HepG2 (cell line): ENCODE measurements around the gene MSMO1. TPM values are rescaled to one million over a fixed set of nuclear protein-coding genes. Genes with fewer than 3 reads are reported as not detected.
A peak's percentile ranks its signal among the peaks of the same experiment; 100 is the strongest.

Experiments used
- ATAC-seq: fragments of 200-7000 bp; cut with Tn5 transposase; 3 replicates; pipeline ENCODE4 v1.9.1; 2020; ENCODE audit warnings: mild to moderate bottlenecking, moderate library complexity
- BruUV-seq: library from RNA; stranded (reverse); fragments of 400-500 nt; replicated peaks from 2 replicates; lab custom pipeline; 2021; lab: Mats Ljungman, UMichigan
- CTCF ChIA-PET: fragments of 300-600 bp; formaldehyde crosslinking; extraction: SDS; loops from one replicate; lab custom pipeline; 2021; ENCODE audit warnings: low total read pairs, inconsistent platforms, low intra/inter-chr PET ratio; lab: Yijun Ruan, JAX
- POLR2A ChIA-PET: fragments of 350-600 bp; sonication (Branson Sonifier 250); formaldehyde crosslinking; loops from one replicate; lab custom pipeline; 2020; ENCODE audit warnings: antibody characterized with exemption, inconsistent platforms; lab: Yijun Ruan, JAX
- DNase-seq: peaks from one replicate; pipeline ENCODE4 v3.0.0-alpha.2; 2015; ENCODE audit warnings: low spot score
- FAIRE-seq: peaks from 3 replicates; lab custom pipeline; 2011; peaks lifted over from hg19 to GRCh38; lab: Jason Lieb, UNC
- H2AFZ ChIP-seq: one replicate; pipeline ENCODE4 v1.6.1; 2011; ENCODE audit warnings: low read length, inconsistent platforms
- H3K27ac ChIP-seq: fragments of 300-600 bp; 3 replicates; pipeline ENCODE4 v1.8.0; 2011; ENCODE audit warnings: mixed run types, mild to moderate bottlenecking, mixed read lengths, low read length, inconsistent platforms; ENCODE audit not compliant: insufficient read depth; ENCODE audit errors: extremely low read length
- H3K27me3 ChIP-seq, 2 experiments: fragments of 200-600 bp in 1 of 2; 2 replicates in 1 of 2; 3 replicates in 1 of 2; pipeline versions ENCODE4 v1.6.0 to v1.8.0; 2011; ENCODE audit warnings: low read length in 2 of 2, mild to moderate bottlenecking in 2 of 2, moderate library complexity in 2 of 2, inconsistent platforms in 1 of 2; ENCODE audit not compliant: insufficient read depth in 2 of 2, control insufficient read depth in 1 of 2
- H3K36me3 ChIP-seq, 2 experiments: fragments of 200-600 bp in 1 of 2; replicated peaks in 1 of 2; 2 replicates in 1 of 2; 3 replicates in 1 of 2; pipeline versions ENCODE4 v1.5.1 to v1.8.0; 2011; ENCODE audit warnings: low read length in 2 of 2, inconsistent platforms in 1 of 2; ENCODE audit not compliant: insufficient read depth in 2 of 2, control insufficient read depth in 1 of 2
- H3K4me1 ChIP-seq: 2 replicates; pipeline ENCODE4 v1.5.1; 2012; ENCODE audit warnings: low read length, inconsistent platforms; ENCODE audit not compliant: insufficient read depth
- H3K4me2 ChIP-seq: 2 replicates; pipeline ENCODE4 v1.6.0; 2011; ENCODE audit warnings: low read depth, low read length, inconsistent platforms
- H3K4me3 ChIP-seq, 3 experiments: fragments of 200-600 bp in 1 of 3; sonication (generic), shearing (Covaris generic) in 1 of 3; replicated peaks in 1 of 3; 2 replicates each; pipeline ENCODE4 v1.5.1; 2011 to 2016; ENCODE audit warnings: low read length in 3 of 3, inconsistent platforms in 2 of 3, low read depth in 2 of 3, mild to moderate bottlenecking in 2 of 3, control low read depth in 1 of 3, mixed read lengths in 1 of 3; ENCODE audit not compliant: insufficient read depth in 1 of 3
- H3K79me2 ChIP-seq: one replicate; pipeline ENCODE4 v1.6.1; 2011; ENCODE audit warnings: low read length, inconsistent platforms; ENCODE audit not compliant: insufficient read depth
- H3K9ac ChIP-seq: 2 replicates; pipeline ENCODE4 v1.6.0; 2011; ENCODE audit warnings: mild to moderate bottlenecking, low read depth, low read length, inconsistent platforms; ENCODE audit not compliant: insufficient read depth
- H3K9me3 ChIP-seq: 2 replicates; pipeline ENCODE4 v1.5.1; 2012; ENCODE audit warnings: mild to moderate bottlenecking, low read length
- H4K20me1 ChIP-seq: 2 replicates; pipeline ENCODE4 v1.6.0; 2011; ENCODE audit warnings: inconsistent platforms, mild to moderate bottlenecking, low read length, moderate library complexity; ENCODE audit not compliant: insufficient read depth
- FOSL2 ChIP-seq: sonication (generic); formaldehyde crosslinking; IDR thresholded peaks from 2 replicates; pipeline ENCODE4 v1.4.0; 2020; ENCODE audit warnings: missing genetic modification reagents
- GPN1 ChIP-seq: sonication (generic); formaldehyde crosslinking; IDR thresholded peaks from 2 replicates; pipeline ENCODE4 v1.5.1; 2020; ENCODE audit warnings: missing genetic modification reagents, borderline replicate concordance
- KDM3A ChIP-seq: IDR thresholded peaks from 2 replicates; pipeline ENCODE4 v1.6.1; 2018; ENCODE audit warnings: low read depth, missing compliant biosample characterization
- MAFK ChIP-seq, 2 experiments: IDR thresholded peaks in 1 of 2; conservative IDR thresholded peaks in 1 of 2; 2 replicates each; pipeline ENCODE4 v1.6.1; 2011; ENCODE audit warnings: improper control_type of control experiment in 2 of 2, low read length in 2 of 2
- NCOA5 ChIP-seq: sonication (generic); formaldehyde crosslinking; IDR thresholded peaks from 2 replicates; pipeline ENCODE4 v1.4.0; 2020; ENCODE audit warnings: missing genetic modification reagents
- NFKB2 ChIP-seq: sonication (generic); formaldehyde crosslinking; IDR thresholded peaks from 2 replicates; pipeline ENCODE4 v1.4.0; 2020; ENCODE audit warnings: missing genetic modification reagents, borderline replicate concordance
- PHF20 ChIP-seq: sonication (generic); formaldehyde crosslinking; IDR thresholded peaks from 2 replicates; pipeline ENCODE4 v1.5.0; 2020; ENCODE audit warnings: mild to moderate bottlenecking, missing genetic modification reagents
- RBM22 ChIP-seq: fragments of 200-400 bp; formaldehyde crosslinking; optimal IDR thresholded peaks from 2 replicates; pipeline ENCODE3; 2017; ENCODE audit warnings: mild to moderate bottlenecking, low read length, moderate library complexity
- RFX5 ChIP-seq: IDR thresholded peaks from 2 replicates; pipeline ENCODE4 v1.6.1; 2011; ENCODE audit warnings: low read depth, low read length, improper control_type of control experiment
- RFXAP ChIP-seq: sonication (generic); formaldehyde crosslinking; IDR thresholded peaks from 2 replicates; pipeline ENCODE4 v1.4.0; 2020; ENCODE audit warnings: missing genetic modification reagents, borderline replicate concordance
- XBP1 ChIP-seq: sonication (generic); formaldehyde crosslinking; IDR thresholded peaks from 2 replicates; pipeline ENCODE4 v1.5.0; 2020; ENCODE audit warnings: missing genetic modification reagents
- ZFP90 ChIP-seq: sonication (generic); formaldehyde crosslinking; IDR thresholded peaks from 2 replicates; pipeline ENCODE4 v1.8.0; 2022; ENCODE audit warnings: missing genetic modification reagents, mild to moderate bottlenecking, inconsistent platforms, borderline replicate concordance
- ZFYVE20 ChIP-seq: sonication (generic); formaldehyde crosslinking; IDR thresholded peaks from 2 replicates; pipeline ENCODE4 v1.8.0; 2023; ENCODE audit warnings: low read depth, mild to moderate bottlenecking, moderate library complexity, missing genetic modification reagents, borderline replicate concordance
- ZNF292 ChIP-seq: sonication (generic); formaldehyde crosslinking; IDR thresholded peaks from 2 replicates; pipeline ENCODE4 v1.8.1; 2022; ENCODE audit warnings: mild to moderate bottlenecking, low read depth, missing genetic modification reagents, borderline replicate concordance
- ZNF563 ChIP-seq: sonication (generic); formaldehyde crosslinking; IDR thresholded peaks from 2 replicates; pipeline ENCODE4 v1.8.0; 2022; ENCODE audit warnings: mild to moderate bottlenecking, moderate library complexity, missing genetic modification reagents
- ZNF616 ChIP-seq: sonication (generic); formaldehyde crosslinking; IDR thresholded peaks from 2 replicates; pipeline ENCODE4 v1.5.0; 2020; ENCODE audit warnings: low read depth, mild to moderate bottlenecking, missing genetic modification reagents
- WGBS: methylation state at CpG from one replicate; pipeline ENCODE4 v1.1.6; 2017; ENCODE audit warnings: low lambda C conversion rate; 5-methylcytosine and 5-hydroxymethylcytosine counted together
- in situ Hi-C: cut with HindIII; loops from 2 replicates; pipeline ENCODE4 v1.10.0; 2017; ENCODE audit warnings: low pct_unique_long_range_greater_than_20kb; ENCODE audit not compliant: extremely low pct_ligation_motif_present
- intact Hi-C: fragments of 100-400 bp; cut with micrococcal nuclease; formaldehyde crosslinking; loops from one replicate; pipeline ENCODE4 v1.10.0; 2022; ENCODE audit not compliant: unreplicated experiment
- polyA plus RNA-seq, 8 experiments: library from polyadenylated mRNA; depleted of rRNA in 3 of 8; stranded (reverse) in 7 of 8; unstranded in 1 of 8; fragments of >200 nt; fragmentation: Illumina TruSeq in 4 of 8; extraction: Trizol in 4 of 8; gene quantifications; 2 replicates each; pipeline versions ENCODE4 v1.2.1 to v1.2.3, GENCODE V29; 2011 to 2016; ENCODE audit warnings: low read depth in 4 of 8, missing spikeins in 1 of 8, mixed read lengths in 1 of 8; ENCODE audit not compliant: insufficient read depth in 1 of 8
- total RNA-seq, 5 experiments: library from RNA; depleted of rRNA; stranded (reverse); fragments of >200 nt; fragmentation: Illumina TruSeq; extraction: Trizol; gene quantifications; 2 replicates each; pipeline ENCODE4 v1.2.3, GENCODE V29; 2016; ENCODE audit warnings: low read depth in 1 of 5
- TF ChIP-seq, protein P1 (sequence below): sonication (generic); formaldehyde crosslinking; IDR thresholded peaks from 2 replicates; pipeline ENCODE4 v1.5.1; 2020; ENCODE audit warnings: missing genetic modification reagents, mild to moderate bottlenecking, borderline replicate concordance

Gene MSMO1
- total and polyA plus RNA-seq, 2 of the 13 experiments (the other 11 are each of a cell fraction or from before 2014, with no cell fraction given): 98.1 to 216 TPM

GRCh38 chr4:165368567-165368966 is 41.1 kb downstream of the MSMO1 start:
- TF ChIP-seq ZNF616 (CRISPR knock-in tag) (no peak), FOSL2 (peak; percentile 18; the same call in 1 of the 2 replicates)
- TF ChIP-seq, protein P1, sequence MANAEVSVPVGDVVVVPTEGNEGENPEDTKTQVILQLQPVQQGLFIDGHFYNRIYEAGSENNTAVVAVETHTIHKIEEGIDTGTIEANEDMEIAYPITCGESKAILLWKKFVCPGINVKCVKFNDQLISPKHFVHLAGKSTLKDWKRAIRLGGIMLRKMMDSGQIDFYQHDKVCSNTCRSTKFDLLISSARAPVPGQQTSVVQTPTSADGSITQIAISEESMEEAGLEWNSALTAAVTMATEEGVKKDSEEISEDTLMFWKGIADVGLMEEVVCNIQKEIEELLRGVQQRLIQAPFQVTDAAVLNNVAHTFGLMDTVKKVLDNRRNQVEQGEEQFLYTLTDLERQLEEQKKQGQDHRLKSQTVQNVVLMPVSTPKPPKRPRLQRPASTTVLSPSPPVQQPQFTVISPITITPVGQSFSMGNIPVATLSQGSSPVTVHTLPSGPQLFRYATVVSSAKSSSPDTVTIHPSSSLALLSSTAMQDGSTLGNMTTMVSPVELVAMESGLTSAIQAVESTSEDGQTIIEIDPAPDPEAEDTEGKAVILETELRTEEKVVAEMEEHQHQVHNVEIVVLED (CRISPR knock-in tag): no peak
- H3K36me3 ChIP-seq: no peaks in the 10 kb centered on the region
- no peak overlapping the region for H3K9ac ChIP-seq
- FAIRE-seq: no peak
- DNase-seq: peak; percentile 20
- WGBS: 88% methylated on average over 1 of the region's 1 CpG
- ChIA-PET POLR2A (interaction anchor here (6.9 kb wide), 1 partner anchor 10 kb away, joined by 43 read pairs; the partner anchor contains the start of gene CPE), CTCF (no interaction called here)
- no peaks in the 10 kb centered on the region for H3K9me3 ChIP-seq
- in situ Hi-C loops (no loop called here), intact Hi-C loops (no loop called here)
- peak overlapping the region; percentile 67 for H3K27ac ChIP-seq
- no peaks in the 10 kb centered on the region for H3K27me3 ChIP-seq
- H4K20me1 ChIP-seq: no peaks in the 10 kb centered on the region
- no peak overlapping the region for H3K4me3 ChIP-seq
- BruUV-seq: no TSS peak
- H3K4me2 ChIP-seq: no peak overlapping the region
- no peak for ATAC-seq
- peaks cover 85% of the 10 kb centered on the region for H3K4me1 ChIP-seq
- no peak overlapping the region for H2AFZ ChIP-seq
- H3K79me2 ChIP-seq: no peaks in the 10 kb centered on the region

- peak overlapping the region; percentile 68 for H3K27ac ChIP-seq
- WGBS: 0% methylated on average over 5 of the region's 5 CpGs
- H3K9me3 ChIP-seq: no peaks in the 10 kb centered on the region
- intact Hi-C loops (loop anchor here (1.0 kb wide), 1 partner anchor 10 kb away; the partner anchor contains the start of gene CPE), in situ Hi-C loops (no loop called here)
- no peak overlapping the region for H2AFZ ChIP-seq
- H3K9ac ChIP-seq: no peak overlapping the region
- CTCF ChIA-PET: no interaction called here
- peak overlapping the region in 1 of 3 experiments; percentile 34; a peak in 1 of 6 replicates for H3K4me3 ChIP-seq
- no TSS peak for BruUV-seq
- no peaks in the 10 kb centered on the region for H4K20me1 ChIP-seq
- no peaks in the 10 kb centered on the region for H3K36me3 ChIP-seq
- FAIRE-seq: peak; percentile 91
- peak; percentile 96 for ATAC-seq
- no peaks in the 10 kb centered on the region for H3K27me3 ChIP-seq
- POLR2A ChIA-PET: interaction anchor here (0.7 to 6.9 kb wide), 3 partner anchors 8 to 19 kb away, joined by 3 to 43 read pairs (median 7); partner anchors contain the start of gene CPE
- peak overlapping the region; percentile 61 for H3K4me2 ChIP-seq
- H3K79me2 ChIP-seq: no peaks in the 10 kb centered on the region
- peaks cover 77% of the 10 kb centered on the region for H3K4me1 ChIP-seq
- DNase-seq: peak; percentile 99
- peak; percentile 87 for TF ChIP-seq ZNF292
- no peak for TF ChIP-seq RFX5
- TF ChIP-seq PHF20 (CRISPR knock-in tag): no peak
- TF ChIP-seq XBP1 (CRISPR knock-in tag): no peak
- TF ChIP-seq KDM3A (CRISPR knock-in tag): no peak
- no peak for TF ChIP-seq NFKB2 (CRISPR knock-in tag)
- no peak for TF ChIP-seq RBM22
- no peak for TF ChIP-seq GPN1
- TF ChIP-seq ZNF563 (CRISPR knock-in tag): no peak
- no peak for TF ChIP-seq ZFP90
- TF ChIP-seq ZFYVE20: no peak
- TF ChIP-seq NCOA5 (CRISPR knock-in tag): no peak
- TF ChIP-seq RFXAP (CRISPR knock-in tag): 0 out of 2 replicates have a peak, but pooled peaks have one; percentile 32
- no peak for TF ChIP-seq MAFK (conservative IDR thresholded peaks at IDR 0.05 in 1 of 2, IDR thresholded peaks at IDR 0.05 in 1 of 2; ENCODE audit: low read length in 2 of 2)
Observed at GRCh38 chr4:165369522-165369921, 42.1 kb downstream of the MSMO1 start.
